A673 (cell line): ENCODE results near the gene SYN1.

Experiments used
- EZH2 ChIP-seq: fragments of 200-600 bp; sonication (generic); IDR thresholded peaks from 2 replicates; pipeline ENCODE4 v1.6.1; 2017; ENCODE audit warnings: borderline replicate concordance, low read depth, mild to moderate bottlenecking, mixed read lengths, antibody characterized with exemption, low read length; ENCODE audit not compliant: poor library complexity, severe bottlenecking
- TF ChIP-seq, protein P1 (sequence below): fragments of 300-800, 200-600 bp; sonication (generic); conservative IDR thresholded peaks from 2 replicates; pipeline ENCODE4 v1.5.1; 2017; ENCODE audit warnings: low read depth, mild to moderate bottlenecking, antibody characterized with exemption, low read length, moderate library complexity, mixed read lengths

DNA sequence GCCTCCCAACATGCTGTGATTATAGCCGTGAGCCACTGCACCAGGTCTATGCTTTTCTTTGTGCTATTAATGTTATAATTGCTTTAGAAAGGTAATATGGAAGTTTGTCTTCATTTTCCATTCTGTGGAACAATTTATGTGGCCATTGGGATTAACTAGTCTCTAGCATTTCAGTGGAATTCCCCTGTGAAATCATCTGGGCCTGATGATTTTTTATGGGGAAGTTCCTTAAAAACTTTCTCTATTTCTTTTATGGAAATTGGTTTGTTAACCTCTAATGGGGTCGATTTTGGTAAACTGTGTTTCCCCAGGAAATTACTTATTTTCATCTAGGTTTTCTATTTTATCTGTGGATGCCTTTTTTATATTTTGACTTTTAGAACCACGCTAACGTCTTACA is 26.1 kb downstream of the SYN1 start:
- no peak for TF ChIP-seq EZH2
- TF ChIP-seq, protein P1, sequence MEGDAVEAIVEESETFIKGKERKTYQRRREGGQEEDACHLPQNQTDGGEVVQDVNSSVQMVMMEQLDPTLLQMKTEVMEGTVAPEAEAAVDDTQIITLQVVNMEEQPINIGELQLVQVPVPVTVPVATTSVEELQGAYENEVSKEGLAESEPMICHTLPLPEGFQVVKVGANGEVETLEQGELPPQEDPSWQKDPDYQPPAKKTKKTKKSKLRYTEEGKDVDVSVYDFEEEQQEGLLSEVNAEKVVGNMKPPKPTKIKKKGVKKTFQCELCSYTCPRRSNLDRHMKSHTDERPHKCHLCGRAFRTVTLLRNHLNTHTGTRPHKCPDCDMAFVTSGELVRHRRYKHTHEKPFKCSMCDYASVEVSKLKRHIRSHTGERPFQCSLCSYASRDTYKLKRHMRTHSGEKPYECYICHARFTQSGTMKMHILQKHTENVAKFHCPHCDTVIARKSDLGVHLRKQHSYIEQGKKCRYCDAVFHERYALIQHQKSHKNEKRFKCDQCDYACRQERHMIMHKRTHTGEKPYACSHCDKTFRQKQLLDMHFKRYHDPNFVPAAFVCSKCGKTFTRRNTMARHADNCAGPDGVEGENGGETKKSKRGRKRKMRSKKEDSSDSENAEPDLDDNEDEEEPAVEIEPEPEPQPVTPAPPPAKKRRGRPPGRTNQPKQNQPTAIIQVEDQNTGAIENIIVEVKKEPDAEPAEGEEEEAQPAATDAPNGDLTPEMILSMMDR = no peak
